Middle frontal gyrus (tissue), 1 donor: ENCODE measurements around the gene S100A5.
"Not testable (repeated sequence)": the region's sequence is repeated elsewhere in the genome, so short reads cannot be mapped to it uniquely, and the experiment has no call there.

Experiments used
- DNase-seq: peaks from one replicate; pipeline ENCODE4 v3.0.0-alpha.2; 2015; ENCODE audit warnings: low spot score; ENCODE audit errors: extremely low spot score

The S100A5 gene

DNA sequence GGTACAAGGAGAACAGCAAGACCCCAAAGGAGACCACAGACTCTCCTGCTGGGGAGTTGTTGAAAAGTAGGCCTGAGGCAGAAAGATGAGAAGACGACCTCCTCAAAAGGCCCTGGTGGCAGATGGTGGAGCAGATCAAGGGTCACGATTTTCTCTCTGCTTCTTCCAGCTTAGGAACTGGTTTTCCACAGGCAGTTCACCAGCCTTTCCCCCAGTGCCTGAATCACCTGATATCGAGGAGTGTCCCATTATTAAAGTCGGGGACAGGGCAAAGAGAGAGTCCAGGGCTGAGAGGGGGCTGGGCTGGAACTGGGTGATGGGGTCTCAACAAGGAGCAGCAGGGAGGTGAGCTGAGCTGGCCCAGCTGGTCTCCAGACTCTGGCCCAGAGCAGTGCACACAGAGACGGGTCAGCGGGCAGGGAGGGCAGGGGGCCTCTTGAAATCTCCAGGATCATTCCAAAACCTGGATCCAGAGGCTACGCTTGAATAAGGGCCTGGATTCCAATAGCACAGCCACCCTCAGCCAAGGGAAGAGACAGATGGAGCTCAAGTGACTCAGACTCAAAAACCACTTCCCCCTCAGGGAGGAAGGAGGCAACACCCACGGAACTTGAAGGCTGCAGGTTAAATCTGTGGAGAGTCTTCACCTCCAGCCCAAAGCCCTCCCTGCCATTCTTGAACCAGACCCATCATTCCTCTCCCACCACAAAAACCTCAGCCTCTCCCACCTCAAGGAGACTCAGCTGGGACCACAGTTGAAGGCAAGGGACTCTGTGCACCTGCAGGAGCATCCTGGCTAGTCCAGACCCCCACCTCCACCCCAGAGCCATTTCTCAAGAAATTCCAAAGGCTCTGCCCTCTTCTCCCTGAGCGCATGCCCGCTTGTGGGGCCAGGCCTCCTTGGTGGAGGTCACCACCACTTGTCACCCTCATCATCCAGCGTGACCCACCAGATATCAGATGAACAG, at the start of gene S100A5:
Gene S100A5, minus strand, starts transcription at position 541 of the 968 bp plus-strand sequence. CDS start 743 bp downstream, outside the sequence.
- no peak for DNase-seq

- no peak for DNase-seq
Measured at GRCh38 chr1:153588482-153588881, 47.7 kb upstream of the S100A5 start.

DNA sequence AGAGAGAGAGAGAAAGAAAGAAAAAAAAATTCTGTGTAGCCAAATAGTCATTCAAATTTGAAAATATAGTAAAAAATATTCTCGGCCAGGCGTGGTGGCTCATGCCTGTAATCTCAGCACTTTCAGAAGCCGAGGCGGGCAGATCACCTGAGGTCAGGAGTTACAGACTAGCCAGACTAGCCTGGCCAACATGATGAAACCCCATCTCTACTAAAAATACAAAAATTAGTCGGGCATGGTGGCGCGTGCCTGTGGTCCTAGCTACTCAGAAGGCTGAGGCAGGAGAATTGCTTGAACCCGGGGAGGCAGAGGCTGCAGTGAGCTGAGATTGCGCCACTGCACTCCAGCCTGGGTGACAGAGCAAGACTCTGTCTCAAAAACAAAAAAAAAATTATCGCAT, 47.3 kb upstream of the S100A5 start:
- not testable (repeated sequence) for DNase-seq

GRCh38 chr1:153587314-153587713, 46.6 kb upstream of the S100A5 start:
- DNase-seq: no peak

- no peak for DNase-seq
Measured at GRCh38 chr1:153586347-153586746, 45.6 kb upstream of the S100A5 start.

DNA sequence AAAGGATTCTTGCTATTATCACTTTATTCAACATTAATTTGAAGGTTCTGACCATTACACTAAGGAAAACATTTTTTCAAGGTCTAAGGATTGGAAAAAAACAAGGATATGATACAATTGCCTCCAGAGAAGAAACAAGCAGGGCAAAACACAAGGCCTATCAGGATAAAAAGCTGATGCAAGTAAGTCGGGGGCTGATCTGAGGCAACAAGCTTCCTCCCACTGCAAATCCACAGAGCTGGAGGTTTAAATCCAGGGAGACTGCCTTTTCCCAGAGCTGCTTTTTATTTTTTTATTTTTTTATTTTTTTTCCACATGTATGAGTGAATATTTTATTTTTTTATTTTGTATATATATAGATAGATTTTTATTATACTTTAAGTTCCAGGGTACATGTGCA, 44.3 kb upstream of the S100A5 start:
- no peak for DNase-seq

GRCh38 chr1:153583976-153584375, 43.2 kb upstream of the S100A5 start:
- DNase-seq: no peak

DNA sequence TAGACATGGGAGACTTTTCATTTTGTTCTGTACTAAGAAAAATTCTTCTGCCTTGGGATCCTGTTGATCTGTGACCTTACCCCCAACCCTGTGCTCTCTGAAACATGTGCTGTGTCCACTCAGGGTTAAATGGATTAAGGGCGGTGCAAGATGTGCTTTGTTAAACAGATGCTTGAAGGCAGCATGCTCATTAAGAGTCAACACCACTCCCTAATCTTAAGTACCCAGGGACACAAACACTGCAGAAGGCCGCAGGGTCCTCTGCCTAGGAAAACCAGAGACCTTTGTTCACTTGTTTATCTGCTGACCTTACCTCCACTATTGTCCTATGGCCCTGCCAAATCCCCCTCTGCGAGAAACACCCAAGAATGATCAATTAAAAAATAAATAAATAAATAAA, 42.8 kb upstream of the S100A5 start:
- not testable (repeated sequence) for DNase-seq

GRCh38 chr1:153582836-153583235, 42.1 kb upstream of the S100A5 start:
- not testable (repeated sequence) for DNase-seq

- DNase-seq: no peak
Measured at GRCh38 chr1:153578936-153579335, 38.2 kb upstream of the S100A5 start.

- DNase-seq: no peak
Measured at GRCh38 chr1:153578490-153578889, 37.8 kb upstream of the S100A5 start.

GRCh38 chr1:153577624-153578051, 36.9 kb upstream of the S100A5 start:
- no peak for DNase-seq

DNA sequence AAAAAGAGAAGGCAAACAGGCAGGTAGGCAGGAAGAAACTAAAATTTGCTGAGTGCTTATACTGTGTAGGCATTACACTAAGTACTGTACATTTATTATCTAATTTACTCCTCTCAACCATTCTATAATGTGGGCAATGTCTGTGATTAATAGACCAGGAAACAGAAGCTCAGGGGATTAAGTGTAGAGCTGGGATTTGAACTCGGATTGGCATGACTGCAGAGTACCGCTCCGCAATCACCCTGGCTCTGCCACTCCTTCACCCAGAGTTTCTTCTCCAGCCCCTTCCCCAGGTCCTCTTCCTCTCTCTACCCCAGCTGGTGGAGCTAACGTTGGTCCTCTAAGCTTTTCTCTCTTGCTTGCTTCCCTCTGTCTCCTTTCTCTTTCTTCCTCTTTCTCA, 36.4 kb upstream of the S100A5 start:
- no peak for DNase-seq

GRCh38 chr1:153575497-153575896, 34.8 kb upstream of the S100A5 start:
- DNase-seq: not testable (repeated sequence)

DNA sequence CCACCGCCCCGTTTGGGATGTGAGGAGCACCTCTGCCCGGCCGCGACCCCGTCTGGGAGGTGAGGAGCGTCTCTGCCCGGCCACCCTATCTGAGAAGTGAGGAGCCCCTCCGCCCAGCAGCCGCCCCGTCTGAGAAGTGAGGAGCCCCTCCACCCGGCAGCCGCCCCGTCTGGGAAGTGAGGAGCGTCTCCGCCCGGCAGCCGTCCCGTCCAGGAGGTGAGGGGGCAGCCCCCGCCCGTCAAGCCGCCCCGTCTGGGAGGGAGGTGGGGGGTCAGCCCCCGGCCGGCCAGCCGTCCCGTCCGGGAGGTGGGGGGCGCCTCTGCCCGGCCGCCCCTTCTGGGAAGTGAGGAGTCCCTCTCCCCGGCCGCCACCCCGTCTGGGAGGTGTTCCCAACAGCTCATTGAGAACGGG, 34.4 kb upstream of the S100A5 start:
- not testable (repeated sequence) for DNase-seq

DNA sequence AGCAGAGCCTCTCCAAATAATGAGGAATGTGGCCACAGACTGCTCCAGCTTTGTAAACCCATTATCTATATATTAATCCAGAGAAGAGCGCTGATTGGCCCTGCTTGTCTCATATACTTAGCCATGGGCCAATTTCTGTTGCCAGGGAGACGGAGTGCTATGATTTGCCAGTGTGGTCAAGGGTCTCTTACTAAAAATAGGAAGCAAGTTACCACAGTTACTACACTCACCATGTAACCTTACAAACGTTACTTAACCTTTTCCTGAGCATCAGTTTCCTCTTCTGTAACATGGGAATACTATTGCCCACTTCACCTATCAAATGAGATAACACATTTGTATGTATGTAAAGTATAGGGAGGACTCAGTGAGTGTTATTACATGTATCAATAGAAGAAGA, 32.6 kb upstream of the S100A5 start:
- no peak for DNase-seq

GRCh38 chr1:153572569-153573015, 31.9 kb upstream of the S100A5 start:
- peak; percentile 58 for DNase-seq

- peak; percentile 6 for DNase-seq
Measured at GRCh38 chr1:153571706-153572105, 31.0 kb upstream of the S100A5 start.

- DNase-seq: no peak
Measured at GRCh38 chr1:153570874-153571273, 30.1 kb upstream of the S100A5 start.

- no peak for DNase-seq
Measured at GRCh38 chr1:153569465-153569864, 28.7 kb upstream of the S100A5 start.

DNA sequence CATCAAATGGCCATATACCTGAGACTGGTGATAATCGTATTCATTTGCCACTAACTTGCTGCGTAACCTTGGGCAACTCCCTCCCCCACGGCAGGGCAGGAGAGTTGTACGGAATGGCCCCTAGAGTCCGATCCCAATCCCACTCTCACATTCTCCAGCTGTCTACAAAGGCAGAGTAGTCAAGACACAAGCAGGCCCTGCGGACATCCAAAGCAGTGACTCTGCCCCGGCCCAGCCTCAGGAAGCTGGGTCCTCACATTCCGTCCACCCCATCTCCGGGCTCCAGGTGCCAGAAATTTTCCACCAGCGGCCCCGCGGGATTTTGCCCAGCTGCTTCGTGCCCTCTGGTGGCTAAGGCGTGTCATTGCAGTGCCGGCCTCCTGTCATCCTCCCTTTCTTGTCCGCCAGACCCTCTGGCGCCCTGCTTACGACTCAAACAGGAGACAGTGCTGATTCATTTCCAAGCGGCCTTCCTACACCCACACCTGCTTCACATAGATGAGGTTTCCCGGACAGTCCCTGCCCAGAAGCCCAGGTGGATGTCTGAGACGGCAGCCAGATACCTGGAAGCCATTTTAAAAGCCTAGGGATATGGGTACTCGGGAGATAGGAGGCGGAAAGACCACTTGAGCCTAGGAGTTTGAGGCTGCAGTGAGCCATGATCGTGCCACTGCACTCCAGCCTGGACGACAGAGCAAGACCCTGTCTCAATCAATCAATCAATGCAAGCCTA, 27.8 kb upstream of the S100A5 start:
- peak; percentile 77 for DNase-seq
